Right hindlimb (tissue), 1 donor: ENCODE data around the gene ZNF497.
"Not testable (repeated sequence)": the region's sequence is repeated elsewhere in the genome, so short reads cannot be mapped to it uniquely, and the experiment has no call there.

Experiments
- DNase-seq: peaks from one replicate; pipeline ENCODE4 v3.0.0-alpha.2; 2018

Gene ZNF497

DNA sequence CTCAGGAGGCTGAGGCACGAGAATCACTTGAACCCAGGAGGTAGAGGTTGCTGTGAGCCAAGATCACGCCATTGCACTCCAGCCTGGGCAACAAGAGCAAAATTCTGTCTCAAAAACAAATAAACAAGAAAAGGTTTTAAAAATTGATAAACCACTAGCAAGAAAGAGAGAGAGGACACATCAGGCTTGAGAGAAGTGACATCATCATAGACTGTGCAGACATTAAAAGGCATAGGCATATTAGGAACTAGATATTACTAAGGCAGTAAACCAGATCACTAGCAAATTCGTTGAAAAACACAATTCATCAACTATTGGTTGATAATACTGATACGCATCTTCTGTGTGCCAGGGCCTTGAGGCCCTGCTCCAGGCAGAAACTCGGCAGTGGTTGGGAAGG is 17.0 kb downstream of the ZNF497 start:
- no peak for DNase-seq

DNA sequence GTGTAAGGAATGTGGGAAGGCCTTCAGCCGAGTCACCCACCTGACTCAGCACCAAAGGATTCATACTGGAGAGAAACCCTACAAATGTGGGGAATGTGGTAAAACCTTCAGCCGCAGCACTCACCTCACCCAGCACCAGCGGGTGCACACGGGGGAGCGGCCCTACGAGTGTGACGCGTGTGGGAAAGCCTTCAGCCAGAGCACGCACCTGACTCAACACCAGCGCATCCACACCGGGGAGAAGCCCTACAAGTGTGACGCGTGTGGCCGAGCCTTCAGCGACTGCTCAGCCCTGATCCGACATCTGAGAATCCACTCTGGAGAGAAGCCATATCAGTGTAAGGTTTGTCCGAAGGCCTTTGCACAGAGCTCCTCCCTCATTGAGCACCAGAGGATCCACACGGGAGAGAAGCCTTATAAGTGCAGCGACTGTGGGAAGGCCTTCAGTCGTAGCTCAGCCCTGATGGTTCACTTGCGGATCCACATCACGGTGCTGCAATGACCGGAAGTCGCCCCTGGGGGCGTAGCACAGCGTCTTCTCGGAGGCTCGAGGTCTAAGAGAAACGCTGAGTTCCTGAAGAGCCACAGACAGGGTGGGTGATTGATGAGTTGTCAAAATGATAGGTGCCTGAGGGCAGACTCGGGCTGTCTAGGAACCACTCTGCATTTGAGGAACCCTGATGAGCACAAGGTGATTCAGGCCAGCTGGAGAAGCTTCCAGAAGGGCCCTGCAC is 23.6 kb downstream of the ZNF497 start:
- DNase-seq: no peak

DNA sequence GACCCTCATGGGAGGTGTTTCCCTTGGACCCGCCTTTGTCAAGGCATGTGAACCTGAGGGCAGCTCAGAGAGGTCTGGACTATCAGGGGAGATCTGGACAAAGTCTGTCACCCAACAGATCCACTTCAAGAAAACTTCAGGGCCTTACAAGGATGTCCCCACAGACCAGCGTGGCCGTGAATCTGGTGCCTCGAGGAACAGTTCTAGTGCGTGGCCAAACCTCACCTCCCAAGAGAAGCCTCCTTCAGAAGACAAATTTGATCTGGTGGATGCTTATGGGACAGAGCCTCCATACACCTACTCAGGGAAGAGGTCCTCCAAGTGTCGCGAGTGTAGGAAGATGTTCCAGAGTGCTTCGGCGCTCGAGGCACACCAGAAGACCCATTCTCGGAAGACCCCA is 24.2 kb downstream of the ZNF497 start:
- no peak for DNase-seq

DNA sequence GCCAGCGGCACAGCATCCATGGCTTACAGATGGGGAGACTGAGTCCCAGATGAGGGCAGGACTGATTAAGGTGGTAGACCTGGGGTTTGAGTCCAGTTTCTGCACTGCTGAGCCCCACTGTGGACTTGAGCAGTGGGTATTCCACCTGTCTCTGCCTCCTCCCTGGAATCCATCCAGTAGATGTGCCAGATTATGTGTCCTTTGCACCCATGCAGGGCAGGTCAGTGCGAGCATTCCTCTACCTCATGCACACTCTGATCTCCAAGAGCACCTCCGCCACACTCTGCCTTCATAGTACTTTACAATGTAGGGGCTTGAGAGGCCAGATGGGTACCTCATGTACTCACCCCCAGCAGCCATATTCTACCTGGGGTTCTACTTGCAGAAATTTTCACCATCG is 25.7 kb downstream of the ZNF497 start:
- DNase-seq: no peak

DNA sequence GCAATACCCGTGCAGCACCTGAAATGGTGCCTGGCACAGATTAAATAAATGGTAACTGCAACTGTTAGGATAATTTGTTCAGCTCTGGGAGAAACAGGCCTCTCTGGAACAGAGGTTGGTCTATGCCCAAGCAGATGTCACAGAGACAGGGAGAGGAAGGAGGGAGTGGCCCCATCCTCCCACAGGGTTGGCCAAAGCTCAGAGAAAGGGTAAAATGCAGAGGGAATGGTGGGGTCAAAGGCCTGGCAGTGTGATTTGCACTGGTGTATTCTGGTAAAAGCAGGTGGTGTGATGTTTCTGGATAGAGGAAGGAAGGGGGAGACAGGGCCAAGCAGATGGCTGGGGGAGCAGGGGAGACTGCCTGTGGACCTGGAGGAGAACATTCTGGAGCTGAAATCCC is 26.3 kb downstream of the ZNF497 start:
- DNase-seq: no peak

DNA sequence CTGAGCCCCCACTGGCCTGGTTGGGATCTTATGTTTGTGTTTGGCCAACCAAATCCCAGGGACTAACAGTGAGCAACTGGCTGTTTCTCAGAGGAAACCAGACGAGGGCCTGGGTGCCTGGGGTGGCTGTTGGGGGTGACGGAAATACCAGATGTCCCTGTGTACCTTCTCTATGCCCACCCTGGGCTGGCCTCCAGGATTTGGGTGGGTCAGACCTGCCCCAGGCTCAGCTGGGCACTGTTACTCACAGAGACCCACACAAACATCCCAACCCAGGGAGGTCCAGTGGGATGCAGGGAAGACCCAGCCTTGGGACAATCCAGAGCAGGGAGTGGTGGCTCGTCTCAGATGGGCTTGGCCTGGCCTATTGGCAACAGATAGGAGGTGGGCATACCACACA is 26.9 kb downstream of the ZNF497 start:
- no peak for DNase-seq

DNA sequence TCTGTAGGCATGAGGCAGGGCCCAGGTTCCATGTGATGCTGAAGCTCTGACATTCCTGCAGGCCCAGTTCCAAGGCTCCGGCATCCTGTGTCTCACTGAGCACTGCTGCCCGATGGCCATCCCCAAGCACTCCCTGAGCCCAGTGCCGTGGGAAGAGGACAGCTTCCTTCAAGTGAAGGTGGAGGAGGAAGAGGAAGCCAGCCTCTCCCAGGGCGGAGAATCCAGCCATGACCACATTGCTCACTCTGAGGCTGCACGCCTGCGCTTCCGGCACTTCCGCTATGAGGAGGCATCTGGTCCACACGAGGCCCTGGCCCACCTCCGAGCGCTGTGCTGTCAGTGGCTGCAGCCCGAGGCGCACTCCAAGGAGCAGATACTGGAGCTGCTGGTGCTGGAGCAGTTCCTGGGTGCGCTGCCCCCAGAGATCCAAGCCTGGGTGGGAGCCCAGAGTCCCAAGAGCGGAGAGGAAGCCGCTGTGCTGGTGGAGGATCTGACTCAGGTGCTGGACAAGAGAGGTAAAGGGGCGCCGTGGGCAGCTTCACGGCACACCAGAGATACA is 27.8 kb downstream of the ZNF497 start:
- no peak for DNase-seq

DNA sequence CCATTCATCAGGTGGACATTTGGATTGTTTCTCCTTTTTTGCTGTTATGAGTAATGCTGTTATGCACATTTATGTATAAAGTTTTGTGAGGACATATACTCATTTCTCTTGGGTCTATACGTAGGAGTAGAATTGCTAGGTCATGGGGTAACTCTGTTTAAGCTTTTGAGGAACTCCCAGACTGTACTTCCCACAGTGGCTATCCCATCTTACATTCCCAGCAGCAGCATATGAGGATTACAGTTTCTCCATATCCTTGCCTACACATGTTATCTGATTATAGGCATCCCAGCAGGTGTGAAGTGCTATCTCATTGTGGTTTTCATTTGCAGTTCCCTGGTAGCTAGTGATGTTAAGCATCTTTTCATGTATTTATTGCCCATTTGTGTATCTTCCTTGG is 29.9 kb downstream of the ZNF497 start:
- DNase-seq: no peak

DNA sequence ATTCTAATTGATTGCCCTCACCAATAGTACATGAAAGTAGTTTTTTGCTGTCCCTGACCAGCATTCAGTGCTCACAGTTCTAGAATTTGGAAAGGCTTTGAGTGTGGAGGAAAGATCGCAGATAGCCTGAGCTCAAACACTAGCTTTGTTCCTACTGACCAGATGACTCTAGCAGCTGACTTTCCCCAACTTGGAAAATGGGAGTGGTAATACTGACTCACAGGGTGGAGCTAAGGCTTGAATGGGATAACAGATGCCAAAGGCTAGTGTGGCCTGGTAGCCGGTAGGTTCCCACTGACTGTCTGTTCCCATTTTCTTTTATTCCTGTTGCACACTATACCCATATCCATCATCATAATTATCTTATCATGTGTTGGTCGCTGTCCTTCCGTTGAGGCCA is 32.1 kb downstream of the ZNF497 start:
- no peak for DNase-seq

DNA sequence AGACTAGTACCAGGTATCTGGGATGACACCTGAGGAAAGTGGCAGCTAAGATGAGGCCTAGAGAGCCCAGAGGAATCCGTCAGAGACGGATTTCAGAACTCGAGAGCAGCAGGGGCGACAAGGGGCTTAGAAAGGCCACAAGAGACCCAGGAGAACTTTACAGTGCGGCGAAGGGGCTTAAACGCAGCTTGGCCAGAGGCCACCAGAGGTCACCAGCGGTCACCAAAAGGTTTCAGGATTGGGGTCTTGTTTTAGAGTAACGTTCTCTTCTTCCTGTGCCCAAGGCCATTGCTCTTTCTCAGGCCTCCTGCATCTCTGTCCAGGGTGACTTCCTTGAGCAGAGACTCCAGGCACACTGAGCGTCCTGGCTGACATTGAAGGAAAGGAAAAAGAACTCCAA is 33.6 kb downstream of the ZNF497 start:
- DNase-seq: no peak

DNA sequence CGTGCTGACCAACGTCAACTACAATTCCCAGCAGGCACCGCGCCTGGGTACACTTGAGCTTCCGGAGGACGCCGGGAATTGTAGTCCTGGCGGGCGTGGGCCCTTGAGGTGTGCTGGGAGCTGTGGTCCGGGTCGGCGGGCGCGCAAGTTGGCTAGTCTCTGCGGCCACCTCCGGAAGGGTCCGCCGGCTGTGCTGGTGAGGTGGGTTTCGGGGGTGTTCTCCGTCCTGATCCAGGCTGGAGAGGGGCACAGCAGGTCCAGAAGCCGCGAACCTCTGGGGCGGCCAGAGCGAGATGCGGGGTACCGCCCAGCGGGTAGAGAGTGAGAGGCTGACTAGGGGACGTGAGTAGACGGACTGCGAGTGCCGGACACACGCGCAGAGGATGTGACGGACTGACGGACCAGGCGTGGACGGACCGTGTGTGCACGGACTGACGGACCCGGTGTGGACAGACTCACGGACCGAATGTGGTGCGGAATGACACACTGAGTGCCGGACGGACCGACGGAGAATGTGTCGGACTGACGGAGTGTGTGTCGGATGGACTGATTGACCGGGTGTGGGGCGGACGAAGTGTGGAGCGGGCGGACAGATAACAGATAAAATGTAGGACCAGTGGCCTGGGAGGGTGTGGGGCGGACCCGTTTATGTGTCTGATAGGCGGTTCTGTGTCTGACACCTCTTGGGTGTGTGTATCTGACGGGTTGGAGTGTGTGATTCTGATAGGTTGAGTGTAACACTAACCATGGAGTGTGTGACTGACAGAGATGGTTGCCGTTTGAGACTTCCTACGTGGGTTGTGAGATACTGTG is 35.4 kb downstream of the ZNF497 start, which contains the start of gene ZSCAN22:
TSS of gene ZSCAN22 (plus strand) at position 81 of the 813 bp plus-strand sequence. CDS start 7,809 bp downstream, outside the sequence.
- peak; percentile 97 for DNase-seq

DNA sequence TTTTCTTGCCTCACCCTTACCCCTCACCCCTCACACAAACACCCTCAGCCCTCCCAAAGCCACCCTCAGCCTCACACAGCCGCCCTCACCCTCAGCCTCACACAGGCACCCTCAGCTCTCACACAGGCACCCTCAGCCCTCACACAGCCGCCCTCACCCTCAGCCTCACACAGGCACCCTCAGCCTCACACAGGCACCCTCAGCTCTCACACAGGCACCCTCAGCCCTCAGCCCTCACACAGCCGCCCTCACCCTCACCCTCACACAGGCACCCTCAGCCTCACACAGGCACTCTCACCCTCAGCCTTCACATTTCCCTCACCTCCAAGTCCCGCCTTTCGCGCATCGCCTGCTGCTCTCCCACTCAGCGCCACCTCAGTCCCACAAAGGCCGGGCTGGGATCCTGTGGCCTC is 36.0 kb downstream of the ZNF497 start:
- DNase-seq: no peak

DNA sequence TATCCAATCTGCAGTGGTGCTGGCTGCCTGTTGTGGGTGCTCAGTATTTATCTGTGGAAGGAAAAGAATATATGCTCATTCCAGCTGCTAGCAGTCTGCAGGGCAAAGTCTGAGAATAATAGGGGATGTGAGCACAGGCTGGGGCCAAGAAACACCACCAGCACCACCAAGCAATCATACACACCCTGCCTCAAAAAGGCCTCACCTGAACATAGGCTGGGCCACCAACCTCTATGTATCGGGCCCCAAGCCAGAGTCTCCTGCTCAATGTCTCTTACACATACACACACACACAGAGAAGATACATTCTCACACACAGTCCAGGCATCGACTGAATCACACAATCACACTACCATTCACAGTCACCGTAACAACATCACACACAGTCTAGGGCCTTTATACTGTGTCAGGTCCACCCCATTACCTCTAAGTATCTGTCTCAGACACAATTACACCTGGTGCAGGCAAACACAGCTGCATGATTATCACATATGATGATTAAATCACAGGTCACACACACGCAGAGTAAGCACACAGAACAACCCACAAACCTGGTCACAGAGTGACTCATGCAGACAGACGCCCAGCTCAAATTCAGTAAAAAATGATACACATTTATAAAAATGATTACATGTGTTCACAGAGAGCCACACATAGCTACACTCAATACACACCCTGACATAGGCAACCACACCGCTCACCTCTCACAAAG is 37.1 kb downstream of the ZNF497 start:
- DNase-seq: no peak

DNA sequence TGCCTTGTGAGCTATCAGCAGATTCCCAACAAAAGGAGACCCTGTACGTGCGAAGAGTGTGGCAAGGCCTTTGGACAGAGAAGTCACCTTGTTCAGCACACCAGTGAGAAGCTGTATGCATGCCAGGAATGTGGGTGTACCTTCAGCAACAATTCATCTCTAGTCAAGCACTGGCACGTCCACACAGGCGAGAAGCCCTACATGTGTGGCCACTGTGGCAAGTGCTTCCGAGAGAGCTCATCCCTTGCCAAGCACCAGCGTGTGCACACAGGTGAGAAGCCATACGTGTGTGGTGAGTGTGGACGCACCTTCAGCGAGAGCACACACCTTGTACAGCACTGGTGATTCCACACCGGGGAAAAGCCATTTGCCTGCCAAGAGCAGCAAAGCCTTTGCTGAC is 43.3 kb downstream of the ZNF497 start:
- no peak for DNase-seq

DNA sequence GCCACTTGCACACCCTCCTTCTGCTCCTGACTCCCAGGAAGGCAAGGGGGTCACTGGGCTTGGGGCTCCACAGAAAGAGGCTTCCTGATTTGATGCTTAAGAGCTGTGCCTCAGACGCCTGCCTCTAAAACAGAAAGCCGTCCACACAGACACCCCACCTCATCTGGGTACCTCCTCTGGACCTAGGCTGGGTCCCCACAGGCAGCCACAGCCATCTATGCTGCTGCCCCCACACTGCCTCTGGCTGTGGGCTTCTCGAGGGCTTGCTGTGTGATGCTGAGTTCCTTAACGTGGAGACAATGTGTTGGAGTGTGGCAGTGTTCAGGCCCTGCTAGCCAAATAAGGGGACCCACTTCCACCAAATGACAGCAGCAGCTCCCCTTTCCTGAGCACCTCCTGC is 44.3 kb downstream of the ZNF497 start:
- no peak for DNase-seq

DNA sequence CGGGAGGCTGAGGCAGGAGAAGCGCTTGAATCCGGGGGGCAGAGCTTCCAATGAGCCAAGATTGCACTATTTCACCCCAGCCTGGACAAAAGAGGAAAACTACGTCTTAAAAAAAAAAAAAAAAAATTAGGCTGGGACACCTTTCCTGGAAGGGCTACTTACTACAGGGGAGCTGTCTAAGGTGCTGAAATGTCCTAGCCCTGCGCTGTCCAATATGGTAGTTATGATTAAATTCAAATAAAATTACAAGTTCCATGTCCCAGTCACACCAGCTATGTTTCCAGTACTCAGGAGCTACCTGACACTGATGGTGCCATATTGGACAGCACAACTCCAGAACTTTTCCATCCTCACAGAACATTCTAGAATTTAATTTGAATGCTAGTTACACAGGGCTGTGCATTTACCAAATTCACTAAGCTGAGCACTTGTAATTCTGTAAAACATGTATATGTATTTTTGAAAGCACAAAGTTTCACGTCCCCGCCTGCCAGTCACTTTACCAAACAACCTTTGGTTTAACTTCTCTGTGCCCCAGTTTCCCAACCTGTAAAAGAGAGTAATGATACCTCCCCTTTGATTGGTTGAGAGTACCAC is 45.0 kb downstream of the ZNF497 start:
- peak; percentile 34 for DNase-seq

DNA sequence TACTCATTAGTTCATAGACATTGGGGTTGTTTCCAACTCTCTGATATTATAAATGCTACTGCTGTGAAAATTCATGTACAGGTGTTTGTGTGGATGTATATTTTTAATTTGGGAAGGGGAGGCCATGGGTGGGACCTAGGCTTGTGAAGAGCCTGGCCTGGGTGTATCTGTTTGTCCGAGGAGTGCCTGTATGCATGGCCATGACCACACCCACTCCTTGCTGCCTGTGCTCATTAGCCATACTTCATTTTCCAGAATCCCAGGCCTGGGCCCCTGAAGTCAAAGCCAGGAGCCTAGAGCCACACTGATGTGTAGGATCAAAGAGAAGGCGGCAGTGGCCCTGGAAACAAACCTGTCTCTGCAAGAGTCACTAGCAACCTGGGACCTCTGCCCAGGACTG is 47.0 kb downstream of the ZNF497 start:
- no peak for DNase-seq

DNA sequence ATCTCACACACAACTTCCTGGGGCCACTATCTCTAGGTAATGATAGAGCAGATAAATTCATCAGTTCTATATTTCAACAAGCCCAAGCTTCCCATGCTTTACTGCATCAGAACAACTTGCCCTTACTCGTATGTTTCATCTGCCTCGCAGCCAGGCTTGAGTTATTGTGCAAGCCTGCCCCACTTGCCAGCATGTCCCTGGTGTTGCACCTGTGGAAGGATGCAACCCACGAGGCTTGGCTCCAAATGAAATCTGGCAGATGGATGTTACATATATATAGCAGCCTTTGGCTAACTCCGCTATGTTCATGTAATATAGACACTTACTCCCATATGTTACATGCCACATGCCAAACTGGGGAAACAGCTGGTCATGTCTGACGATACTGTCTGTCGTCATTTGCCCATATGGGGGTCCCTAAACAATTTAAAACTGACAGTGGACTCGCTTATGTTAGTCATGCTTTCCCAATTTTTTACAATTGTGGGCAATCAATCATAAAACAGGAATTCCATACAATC is 51.1 kb downstream of the ZNF497 start:
- DNase-seq: no peak

DNA sequence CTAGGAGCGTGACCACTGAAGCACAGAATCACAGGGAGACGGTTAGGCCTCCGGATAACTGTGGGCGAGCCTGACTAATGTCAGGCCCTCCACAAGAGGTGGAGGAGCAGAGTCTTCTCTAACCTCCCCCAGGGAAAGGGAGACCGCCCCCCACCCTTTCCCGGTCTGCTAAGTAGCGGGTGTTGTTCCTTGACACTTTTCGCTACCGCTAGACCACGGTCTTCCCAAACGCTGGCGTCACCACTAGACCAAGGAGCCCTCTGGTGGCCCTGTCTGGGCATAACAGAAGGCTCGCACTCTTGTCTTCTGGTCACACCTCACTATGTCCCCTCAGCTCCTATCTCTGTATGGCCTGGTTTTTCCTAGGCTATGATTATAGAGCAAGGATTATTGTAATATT is 51.9 kb downstream of the ZNF497 start:
- not testable (repeated sequence) for DNase-seq

DNA sequence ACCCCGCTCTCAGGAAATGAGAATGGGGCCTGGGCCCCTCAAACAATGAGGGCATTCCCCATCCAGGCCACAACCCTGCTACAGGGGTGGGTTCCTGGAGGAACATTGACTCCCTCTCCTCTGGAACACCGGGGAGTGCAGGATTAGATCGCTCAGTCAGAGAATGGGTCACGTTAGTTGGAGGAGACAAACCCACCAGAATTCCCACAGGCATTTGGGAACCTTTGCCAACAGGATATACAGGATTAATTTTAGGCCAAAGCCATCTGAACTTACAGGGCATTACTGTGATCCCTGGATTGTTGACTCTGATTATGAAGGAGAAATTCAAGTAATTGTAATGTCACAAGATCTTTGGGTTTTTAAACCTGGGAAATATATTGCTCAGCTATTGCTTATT is 54.8 kb downstream of the ZNF497 start:
- no peak for DNase-seq

DNA sequence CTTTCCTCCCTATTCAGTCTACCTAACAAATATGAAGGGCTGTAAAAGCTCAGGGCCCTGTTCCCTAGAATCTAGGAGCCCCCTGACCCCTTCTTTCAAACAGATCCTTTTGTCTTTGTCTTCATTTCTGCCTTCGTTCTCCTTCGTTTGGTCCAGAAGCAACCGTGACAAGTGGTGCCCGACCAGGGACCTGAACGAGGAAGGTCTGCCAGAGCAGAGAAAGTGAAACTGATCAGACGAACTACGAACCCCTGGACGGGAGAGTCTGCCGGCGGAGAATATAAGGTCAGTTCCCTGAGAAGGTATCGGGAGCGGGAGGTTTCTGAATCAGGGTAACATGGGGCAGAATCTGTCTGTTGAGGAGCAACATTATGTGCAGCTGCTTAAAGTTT is 56.6 kb downstream of the ZNF497 start:
- DNase-seq: no peak

DNA sequence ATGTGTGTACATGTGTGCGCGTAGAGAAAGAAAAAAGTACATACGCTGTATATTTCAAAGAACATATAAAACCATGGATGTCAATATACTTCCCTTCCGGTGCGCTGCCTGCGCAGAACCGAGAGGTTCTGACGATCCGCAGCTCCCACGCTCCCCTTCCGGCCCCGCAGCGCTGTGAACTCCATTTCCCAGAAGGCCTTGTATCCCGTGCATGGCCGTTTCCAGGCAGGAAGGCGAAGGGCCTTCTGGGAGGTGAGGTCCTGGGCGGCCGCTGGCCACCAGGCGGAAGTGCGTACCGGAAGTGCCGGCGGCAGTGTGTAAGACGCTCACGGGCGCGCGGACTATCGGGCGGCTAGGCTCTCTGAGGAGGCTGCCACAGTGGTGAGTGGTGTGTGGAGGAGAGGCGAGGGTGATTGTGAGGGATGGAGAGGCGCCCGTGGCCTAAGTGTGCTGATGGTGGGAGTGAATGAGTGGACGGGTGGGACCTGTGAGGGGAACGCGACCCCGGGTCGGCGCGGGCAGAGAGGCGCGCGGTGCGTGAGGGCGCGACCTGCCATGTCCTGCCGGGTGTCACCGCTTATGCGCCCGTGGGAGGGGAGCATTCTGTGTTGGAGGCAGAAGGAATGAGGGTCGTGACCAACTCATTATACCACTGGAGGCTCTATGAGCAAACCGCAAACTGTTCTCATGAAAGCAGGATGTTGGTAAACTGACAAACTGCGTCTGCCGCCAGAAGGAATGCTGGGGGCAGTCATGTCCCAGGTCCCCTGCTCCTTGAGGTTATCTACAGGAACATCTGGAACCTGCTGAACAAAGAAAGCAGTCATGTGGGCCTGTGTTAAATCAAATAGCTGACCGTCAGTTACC is 57.3 kb downstream of the ZNF497 start, which contains the start of gene ERVK3-1:
TSS of gene ERVK3-1 (plus strand) at position 313 of the 867 bp plus-strand sequence. CDS start 6,792 bp downstream, outside the sequence.
- DNase-seq: peak; percentile 97
